ENCODE data around the gene IPO13.

The IPO13 gene

DNA sequence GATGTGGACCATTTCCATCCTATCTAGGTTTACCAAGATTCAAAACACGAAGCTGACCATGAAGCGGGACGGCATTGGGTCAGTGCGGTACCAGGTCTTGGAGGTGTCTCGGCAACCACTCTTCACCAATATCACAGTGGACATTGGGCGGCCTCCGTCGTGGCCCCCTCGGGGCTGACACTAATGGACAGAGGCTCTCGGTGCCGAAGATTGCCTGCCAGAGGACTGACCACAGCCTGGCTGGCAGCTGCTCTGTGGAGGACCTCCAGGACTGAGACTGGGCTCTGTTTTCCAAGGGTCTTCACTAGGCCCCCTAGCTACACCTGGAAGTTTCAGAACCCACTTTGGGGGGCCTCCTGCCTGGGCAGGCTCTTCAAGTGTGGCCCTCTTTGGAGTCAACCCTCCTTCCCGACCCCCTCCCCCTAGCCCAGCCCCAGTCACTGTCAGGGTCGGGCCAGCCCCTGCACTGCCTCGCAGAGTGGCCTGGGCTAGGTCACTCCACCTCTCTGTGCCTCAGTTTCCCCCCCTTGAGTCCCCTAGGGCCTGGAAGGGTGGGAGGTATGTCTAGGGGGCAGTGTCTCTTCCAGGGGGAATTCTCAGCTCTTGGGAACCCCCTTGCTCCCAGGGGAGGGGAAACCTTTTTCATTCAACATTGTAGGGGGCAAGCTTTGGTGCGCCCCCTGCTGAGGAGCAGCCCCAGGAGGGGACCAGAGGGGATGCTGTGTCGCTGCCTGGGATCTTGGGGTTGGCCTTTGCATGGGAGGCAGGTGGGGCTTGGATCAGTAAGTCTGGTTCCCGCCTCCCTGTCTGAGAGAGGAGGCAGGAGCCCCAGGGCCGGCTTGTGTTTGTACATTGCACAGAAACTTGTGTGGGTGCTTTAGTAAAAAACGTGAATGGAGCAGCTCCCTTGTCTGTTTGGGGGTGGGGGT lies 43.8 kb downstream of the IPO13 start:
- no peak for DNase-seq (ENCODE audit: low read depth)

DNA sequence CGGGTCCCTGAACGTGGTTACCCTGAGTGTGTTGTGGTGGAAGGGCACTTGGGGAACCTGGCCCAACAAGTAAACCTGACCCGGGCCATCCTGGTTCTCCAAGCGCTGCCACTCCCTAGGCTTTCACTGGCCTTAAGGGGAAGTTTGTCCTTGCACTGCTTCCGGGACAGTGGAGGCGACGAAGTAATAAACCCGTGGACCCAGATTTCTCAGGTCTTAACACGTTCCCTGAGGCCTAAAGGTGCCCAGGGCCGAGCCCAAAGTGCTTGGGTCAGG lies 44.4 kb downstream of the IPO13 start:
- DNase-seq (ENCODE audit: low read depth), result no peak

DNA sequence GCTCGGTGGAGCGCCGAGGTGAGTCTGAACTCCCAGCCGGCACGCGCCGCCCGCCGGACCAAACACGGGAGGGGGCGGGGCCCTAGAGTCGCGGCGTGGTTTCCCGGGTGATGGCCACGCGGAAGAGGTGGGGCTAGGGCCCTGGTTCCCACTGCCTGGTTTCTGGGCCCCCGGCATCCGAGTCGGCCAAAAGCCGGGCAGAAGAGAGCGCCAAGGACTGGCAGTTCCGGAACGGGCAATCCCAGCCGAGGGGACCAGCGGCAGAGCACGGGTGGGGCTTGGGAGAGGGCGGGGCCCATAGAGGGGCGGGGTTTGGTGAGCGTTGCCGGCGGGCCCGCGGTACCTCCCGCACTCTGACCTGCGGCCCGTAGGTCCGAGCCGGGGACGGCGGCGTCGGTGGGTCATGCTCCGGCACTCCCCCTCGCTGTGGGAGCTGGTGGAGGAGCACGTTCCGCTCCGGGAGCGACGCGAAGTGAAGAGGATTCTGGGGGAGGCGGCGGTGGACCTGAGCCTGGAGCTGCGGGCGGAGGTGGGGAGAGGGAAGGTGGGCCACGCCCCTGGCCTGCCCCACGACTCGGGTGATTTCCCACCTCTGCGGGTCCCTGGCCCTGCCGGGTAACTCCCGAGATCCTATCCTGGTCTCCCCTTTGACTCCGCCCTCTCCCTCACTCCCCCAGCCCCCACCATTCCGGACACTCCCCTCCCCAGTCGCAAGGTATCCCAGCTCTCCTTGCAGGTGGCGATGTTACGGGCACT lies 44.9 kb downstream of the IPO13 start, which contains the start of gene CCDC24:
TSS of gene CCDC24 (plus strand) at position 124 of the 756 bp plus-strand sequence. CDS start at position 404, 280 bp downstream.
- DNase-seq (ENCODE audit: low read depth), result peak; percentile 61

DNA sequence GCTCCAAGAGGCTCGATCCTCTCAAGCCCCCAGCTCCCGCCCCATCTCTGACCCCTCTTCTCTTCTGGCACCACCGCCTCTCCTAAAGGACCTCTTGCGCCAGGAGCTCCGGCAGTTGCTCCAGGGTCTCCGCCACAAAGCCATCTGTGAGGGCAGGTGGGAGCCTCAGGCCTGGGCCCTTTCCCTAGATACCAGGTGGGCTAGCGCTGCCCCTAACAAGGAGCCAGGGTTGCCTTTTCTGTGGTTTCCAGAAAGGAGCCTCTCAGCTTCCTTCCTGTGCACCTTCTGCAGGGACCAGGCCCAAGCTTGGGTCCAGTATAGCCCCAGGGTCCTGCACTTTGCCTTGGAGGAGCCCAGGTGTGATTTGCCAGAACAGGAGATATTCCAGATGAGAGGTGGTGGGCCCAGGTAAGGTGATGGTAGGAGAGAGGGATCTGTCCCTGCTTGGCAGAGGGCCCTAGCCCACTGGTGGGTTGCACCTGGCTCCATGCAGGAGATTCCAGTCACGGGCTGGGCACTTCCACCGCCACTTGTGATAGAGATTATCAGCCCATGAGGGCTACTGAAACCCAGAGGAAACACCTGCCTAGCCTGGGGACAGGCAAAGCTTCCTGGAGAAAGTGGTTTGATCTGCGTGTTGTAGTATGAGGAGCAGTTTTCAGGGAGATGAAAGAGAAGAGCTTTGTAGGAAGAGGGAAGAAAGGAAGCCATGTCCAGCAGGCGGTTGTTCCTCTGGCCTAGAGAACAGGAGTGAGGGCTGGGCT lies 45.7 kb downstream of the IPO13 start:
- no peak for DNase-seq (ENCODE audit: low read depth)

DNA sequence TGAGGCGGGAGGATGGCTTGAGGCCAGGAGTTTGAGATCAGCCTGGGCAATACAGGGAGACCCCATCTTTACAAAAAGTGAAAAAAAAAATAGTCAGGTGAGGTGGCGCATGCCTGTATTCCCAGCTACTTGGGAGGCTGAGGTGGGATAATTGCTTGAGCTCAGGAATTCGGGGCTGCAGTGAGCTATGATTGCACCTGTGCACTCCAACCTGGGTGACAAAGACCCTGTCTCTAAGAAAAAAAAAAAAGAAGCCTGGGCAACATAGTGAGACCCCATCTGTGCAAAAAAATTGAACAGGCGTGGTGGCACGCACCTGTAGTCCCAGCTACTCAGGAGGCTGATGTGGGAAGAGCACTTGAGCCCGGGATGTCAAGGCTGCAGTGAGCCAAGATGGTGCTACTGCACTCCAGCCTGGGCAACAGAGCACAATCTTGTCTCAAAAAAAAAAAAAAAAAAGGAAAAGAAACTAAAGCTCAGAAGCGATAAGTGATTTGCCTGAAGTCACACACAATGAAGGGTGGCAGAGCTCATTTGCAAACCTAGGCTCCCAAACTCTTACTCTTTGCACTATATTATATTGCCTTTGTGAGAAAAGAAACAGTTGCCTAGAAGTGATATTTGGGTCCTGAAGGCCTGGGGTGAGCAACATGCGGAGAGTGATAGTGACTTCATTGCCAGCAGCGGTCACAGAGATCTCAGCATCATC lies 46.6 kb downstream of the IPO13 start:
- DNase-seq (ENCODE audit: low read depth), result no peak

DNA sequence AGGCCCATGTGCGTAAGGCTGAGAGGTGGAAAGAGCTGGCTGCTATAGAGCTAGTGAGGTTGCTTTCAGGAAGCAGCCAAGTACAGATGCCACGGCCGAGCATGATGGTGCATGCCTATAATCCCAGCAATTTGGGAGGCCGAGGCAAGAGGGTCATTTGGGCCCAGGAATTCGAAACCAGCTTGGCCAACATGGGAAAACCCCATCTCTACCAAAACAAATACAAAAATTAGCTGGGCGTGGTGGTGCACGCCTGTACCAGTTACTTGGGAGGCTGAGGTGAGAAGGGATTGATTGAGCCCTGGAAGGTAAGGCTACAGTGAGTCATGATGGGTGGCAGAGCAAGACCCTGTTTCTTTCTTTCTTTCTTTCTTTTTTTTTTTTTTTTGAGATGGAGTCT lies 47.3 kb downstream of the IPO13 start:
- no peak for DNase-seq (ENCODE audit: low read depth)

DNA sequence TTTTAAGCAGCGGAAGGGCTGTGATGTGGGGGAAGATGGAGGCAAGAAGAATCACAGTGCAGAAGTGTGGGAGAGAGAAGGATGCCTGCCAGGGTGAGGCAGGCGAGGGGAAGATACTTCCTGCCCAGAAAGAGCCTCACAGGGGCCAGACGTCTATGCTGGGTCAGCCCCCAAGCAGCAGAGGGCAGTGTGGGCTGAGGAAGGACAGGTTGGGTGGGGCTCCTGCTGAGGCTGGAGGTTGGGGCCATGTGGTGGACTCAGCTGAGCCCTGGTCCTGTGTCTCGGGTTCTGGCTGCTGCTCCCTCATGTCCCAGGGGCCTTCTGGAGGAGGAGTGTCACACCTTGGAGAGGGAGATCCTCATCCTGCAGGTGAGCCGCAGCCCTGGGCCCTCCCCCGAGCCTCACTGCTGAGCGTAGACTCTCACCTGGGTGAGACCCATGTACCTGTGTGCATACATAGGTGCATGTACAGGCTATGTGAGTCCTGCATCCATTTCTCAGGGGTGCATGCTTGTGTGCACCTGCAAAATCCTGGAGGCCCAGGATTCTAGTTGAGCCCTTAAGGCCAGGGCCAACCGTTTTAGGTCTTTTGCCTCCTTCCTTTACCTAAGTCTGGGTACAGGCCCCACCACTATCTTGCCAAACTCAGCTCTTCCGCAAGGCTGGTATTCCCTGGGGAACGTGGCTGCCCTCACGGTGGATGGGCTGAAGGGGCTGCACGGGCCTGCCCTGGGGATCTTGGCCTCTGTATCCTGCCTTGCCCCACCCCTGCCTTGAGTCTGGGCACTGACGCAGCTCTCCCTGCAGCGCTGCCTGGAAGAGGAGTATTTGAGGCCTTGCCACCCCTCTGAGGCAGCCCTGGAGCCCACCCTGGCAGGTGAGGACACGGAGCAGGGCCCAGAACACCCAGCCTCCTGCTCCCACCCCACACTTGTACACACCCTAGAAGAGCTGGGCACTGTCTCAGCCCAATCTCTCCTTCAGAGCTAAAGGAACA lies 48.3 kb downstream of the IPO13 start:
- no peak for DNase-seq (ENCODE audit: low read depth)

DNA sequence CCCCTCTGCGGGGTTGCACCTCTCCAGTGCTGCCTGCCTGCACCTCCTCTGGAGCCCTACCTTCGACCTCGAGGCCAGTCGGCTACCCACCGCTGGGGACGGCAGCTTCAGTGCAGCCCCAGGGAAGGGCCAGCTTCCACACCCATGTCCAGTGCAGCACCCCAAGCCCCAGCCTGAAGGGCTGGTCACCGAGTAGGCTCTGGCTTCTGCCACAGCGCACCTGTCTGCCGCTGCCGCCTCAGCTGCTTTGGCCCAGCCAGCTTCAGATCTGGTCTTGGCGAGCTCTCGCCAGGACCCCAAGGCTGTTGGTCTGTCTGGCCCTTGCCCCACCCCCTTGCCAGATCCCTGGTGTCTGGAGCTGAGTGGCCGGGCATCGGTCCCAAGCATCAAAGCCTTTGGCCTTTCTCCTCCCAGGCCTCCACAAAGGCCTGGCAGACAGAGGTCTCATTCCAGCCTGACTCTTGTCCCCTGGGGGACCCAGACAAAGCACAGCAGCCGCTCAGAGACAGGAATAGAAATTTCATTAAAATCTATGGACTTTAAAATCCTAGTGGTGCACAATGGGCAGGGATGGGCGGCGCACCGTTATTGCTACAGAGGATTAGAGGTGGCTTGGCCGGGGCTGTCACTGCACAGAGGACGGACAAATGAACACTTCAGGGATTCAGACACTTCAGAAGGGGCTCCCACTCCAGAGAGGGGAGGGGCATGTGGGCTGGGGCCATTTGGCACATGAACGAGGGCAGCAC lies 49.4 kb downstream of the IPO13 start:
- no peak for DNase-seq (ENCODE audit: low read depth)

DNA sequence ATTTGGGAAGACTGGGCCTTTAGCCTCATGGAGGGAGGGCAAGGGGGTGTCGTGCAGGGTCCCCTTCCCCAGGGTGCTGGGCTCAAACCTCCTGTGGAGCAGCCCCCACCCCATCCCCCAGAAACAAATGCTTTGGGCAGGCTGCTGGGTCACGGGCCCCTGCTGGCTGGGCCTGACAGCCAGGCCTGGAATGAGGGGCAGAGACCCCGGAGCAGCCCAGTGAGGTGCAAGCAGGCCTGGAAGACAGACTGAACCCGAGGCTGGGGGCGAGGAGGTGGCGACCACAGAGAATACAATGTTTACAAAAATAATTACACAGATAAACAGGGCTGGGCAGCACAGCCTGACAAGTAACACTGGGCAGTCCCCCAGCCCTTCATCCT lies 50.0 kb downstream of the IPO13 start:
- no peak for DNase-seq (ENCODE audit: low read depth)

DNA sequence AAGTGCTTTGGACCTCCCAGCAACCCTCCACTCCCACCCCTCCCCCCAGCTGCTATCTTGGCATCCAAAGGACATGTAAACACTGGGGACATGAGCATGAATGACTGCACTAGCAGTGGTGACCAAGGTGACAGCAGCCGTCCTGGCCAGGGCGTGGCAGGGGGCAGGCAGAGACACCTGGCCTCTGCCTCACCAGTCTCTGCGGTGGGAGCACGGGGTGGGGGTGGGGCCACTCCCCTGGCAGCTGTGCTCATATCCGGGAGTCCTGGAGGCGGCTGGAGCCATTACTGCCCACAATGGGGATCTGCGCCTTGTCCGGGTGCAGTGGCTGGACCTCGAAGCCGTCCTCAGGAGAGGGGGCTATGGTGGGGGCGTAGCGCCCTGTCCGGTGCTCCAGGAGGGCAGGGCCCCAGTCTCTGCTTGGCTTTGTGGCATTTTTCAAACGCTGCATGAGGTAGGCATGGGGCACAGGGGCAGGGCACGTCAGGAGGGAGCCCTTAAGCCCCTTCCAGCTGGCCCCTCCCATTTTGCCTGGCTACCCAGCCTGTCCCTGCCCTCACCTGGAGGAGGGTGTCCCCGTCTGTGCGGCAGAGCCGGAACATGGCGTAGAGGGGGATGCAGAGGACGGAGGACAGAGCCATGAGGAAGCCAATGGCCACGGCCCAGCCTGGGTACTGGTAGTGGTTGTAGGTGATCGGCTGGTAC lies 50.7 kb downstream of the IPO13 start:
- no peak for DNase-seq (ENCODE audit: low read depth)

DNA sequence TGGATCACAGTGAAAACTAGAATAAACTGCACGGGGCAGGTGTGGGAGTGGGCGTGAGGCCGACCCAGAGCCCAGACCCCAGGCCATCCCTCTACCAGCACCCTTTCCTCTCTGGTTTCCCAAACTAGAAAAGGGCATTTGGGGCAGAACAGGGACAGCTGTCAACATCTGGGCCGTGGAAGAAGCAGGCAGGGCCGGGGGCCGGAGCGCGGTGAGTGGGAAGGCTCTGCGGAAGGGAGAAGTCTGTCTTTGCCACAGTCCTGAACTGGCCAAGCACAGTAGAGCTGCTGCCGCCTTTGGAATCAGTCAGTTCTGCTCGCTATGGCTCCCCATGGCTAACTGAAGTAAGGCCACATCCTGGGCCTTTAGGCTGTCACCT lies 51.2 kb downstream of the IPO13 start:
- DNase-seq (ENCODE audit: low read depth), result no peak

DNA sequence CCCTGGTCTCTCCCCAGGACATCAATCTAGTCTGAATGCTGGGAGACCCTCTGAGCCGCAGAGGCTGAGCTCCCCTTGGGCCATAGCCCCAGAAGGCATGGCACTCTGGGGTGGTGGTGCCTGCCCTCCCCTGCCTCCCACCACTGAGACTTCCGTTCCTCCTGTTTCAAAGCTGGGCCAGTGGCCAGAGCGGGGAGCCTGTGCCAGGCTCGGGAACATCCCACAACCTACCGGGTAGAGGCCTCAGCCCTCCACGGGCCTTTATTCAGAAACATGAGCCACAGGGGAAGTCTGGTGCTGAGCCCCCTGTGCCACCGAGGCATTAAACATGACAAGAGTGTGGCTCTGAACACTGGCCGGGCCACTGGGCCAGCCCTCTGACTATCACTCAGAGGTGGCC lies 52.7 kb downstream of the IPO13 start:
- DNase-seq (ENCODE audit: low read depth), result no peak

DNA sequence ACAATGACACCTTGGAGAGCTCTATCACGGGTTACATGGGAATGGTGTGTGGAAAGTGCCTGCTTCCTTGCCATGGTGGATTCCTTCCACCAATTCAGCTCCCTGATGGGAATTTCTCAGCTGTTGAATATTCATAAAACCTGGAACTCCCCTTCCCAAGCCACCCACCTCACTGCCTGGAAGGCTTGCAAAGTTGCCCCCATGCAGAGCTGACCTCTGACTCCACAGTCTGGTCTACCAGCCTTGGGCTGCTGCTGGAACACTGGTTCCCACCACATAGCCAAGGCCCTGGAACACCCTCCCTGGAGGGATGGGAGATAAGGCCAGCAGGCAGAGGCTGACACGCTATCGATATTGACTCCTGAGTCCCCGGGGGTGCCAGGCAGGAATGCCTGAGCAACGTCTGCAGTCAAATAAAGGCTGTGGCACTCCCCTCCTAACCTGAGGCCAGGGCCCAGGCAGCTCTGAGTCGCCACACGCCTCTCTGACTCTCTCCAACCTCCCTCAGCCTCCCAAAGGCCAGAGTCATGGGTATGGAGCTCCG lies 53.4 kb downstream of the IPO13 start:
- DNase-seq (ENCODE audit: low read depth), result no peak

DNA sequence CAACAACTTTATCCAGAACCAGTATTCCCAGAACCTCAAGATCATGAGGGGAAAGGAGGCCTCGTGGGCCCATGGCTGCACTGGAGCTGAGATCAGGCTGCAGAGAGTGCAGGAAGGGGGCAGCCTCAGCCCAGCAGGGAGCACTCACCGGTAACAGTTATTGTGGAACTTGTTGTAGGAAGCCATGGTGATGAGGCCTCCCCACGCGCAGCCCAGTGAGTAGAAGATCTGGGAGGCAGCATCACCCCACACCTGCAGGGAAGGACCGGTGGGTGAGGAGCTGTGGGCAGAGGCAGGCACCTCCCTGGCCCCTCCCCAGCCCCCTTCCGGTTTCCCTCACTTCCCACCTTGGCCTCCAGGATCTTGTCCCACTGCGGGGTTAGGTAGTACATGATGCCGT lies 55.4 kb downstream of the IPO13 start:
- DNase-seq (ENCODE audit: low read depth), result no peak

DNA sequence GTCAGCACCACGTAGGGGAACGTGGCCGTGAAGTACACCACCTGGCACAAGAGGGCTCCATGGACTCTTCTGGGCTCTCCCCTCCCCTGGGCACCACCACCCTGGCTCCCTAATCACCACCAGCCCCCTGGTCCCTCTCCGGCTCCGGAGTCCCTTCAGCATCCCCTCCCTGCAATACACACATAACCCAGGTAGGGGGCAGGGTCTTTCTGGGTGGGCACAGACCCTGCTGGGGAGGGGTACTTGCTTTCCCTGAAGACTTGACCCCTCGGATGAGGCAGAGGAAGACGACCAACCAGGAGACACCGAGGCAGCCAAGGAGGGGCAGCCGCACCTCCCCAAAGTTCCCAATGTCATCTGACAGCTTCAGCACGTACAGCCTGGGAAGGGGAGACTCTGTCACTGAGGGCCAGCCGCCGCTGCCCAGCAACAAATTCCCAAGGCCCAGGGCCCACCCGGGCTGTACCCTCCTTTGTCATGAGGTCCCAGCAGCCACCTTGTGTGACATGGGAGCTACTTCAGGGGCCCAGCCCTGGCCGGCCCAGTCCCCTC lies 55.9 kb downstream of the IPO13 start:
- DNase-seq (ENCODE audit: low read depth), result no peak

DNA sequence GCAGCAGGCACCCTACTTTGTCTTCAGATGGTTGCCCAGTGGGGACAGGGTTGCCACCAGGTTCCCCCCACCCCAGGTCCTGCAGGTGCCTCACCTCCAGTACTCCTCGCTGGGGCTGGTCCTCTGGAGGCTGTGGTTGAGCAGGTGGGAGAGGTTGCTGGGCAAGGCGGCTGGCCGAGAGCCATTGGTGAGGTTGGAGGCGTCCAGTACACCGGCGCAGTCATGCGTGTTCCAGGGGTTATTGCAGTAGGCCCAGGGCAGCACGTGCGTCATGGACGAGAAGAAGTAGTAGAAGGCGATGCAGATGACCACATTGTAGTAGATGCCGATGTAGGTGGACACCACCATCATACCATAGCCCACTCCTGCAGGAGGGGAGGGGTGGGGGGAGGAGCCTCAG lies 61.5 kb downstream of the IPO13 start:
- DNase-seq (ENCODE audit: low read depth), result no peak

DNA sequence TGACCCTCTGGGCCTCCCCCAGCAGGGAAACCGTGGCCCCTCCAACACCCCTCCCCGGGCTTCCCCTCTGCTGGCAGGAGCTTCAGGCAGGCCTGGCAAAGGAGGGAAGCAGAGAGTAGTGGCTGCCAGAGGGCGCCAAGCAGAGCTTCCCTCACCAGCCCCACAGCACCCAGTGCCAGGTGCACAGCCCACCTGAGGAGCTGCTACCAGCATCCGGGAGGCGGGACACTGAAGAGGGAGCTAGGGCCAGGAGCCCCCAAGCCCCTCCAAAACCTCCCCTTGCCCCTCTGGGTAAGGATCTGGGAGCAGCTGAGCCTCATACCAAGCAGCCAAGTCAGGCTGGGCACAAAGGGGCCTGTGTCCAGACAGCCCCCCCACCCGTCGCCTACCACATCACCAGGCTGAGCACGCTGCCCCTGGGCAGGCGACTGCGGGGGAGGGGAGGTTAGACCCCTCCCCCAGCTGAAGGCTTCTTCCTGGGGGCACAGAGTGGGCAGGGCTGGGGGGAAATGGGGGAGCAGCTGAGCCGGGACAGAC lies 64.3 kb downstream of the IPO13 start:
- no peak for DNase-seq (ENCODE audit: low read depth)

DNA sequence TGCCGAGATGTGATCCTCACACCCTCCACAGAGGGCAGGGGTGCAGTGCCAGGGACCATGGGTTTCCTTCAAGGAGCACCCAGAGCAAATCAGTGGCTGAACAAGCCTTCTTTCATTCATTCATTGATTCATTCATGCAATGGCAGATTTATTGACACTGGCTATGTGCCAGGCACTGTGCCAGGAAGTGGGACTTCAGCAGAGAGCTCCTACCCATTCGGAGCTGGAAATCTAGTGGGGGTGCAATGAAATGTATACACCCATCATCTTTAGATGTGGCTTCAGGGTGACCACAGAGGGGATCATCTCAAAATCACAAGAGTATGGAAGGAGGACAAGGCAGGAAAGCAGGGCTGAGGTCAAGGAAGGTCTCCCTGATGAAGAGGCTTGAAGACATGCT lies 65.7 kb downstream of the IPO13 start:
- no peak for DNase-seq (ENCODE audit: low read depth)
